HL-60 (cell line): ENCODE results near the gene IGLON5.

ENCODE experiments used
- CTCF ChIP-seq: IDR thresholded peaks from one replicate; pipeline ENCODE4 v1.5.1; 2011; ENCODE audit warnings: low read length, control low read depth, inconsistent platforms; ENCODE audit not compliant: insufficient read depth
- POLR2AphosphoS5 ChIP-seq: IDR thresholded peaks from 2 replicates; pipeline ENCODE4 v1.6.1; 2012; ENCODE audit warnings: low read depth

DNA sequence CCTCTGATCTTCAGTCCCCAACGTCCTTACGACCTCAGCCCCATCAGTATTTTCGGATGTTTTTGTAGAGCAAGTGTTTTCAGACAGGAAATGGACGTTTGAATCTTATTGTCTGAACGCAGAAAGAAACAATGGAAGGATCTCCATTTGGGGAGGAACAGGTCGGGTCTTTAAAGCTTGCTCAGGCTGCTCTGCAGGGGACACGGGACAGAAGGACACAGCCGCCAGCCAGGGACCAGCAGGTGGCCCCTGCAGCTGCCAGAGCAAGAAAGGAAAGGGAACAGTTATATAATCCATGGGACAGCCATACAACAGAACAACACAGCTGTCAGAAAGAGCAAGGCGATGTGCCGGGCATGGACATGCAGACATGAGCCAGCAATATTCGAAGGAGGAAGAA lies 18.5 kb upstream of the IGLON5 start:
- TF ChIP-seq CTCF (no peak), POLR2AphosphoS5 (no peak)
